GM21423 (cell line): Measurements from ENCODE around the gene CAPN15.
"Not testable (repeated sequence)": the region's sequence is repeated elsewhere in the genome, so short reads cannot be mapped to it uniquely, and the experiment has no call there.

Experiments used
- ATAC-seq: cut with Tn5 transposase; IDR thresholded peaks from one replicate; pipeline ENCODE4 v1.9.1; 2021; ENCODE audit warnings: mild to moderate bottlenecking, moderate library complexity; ENCODE audit not compliant: unreplicated experiment

Gene CAPN15

DNA sequence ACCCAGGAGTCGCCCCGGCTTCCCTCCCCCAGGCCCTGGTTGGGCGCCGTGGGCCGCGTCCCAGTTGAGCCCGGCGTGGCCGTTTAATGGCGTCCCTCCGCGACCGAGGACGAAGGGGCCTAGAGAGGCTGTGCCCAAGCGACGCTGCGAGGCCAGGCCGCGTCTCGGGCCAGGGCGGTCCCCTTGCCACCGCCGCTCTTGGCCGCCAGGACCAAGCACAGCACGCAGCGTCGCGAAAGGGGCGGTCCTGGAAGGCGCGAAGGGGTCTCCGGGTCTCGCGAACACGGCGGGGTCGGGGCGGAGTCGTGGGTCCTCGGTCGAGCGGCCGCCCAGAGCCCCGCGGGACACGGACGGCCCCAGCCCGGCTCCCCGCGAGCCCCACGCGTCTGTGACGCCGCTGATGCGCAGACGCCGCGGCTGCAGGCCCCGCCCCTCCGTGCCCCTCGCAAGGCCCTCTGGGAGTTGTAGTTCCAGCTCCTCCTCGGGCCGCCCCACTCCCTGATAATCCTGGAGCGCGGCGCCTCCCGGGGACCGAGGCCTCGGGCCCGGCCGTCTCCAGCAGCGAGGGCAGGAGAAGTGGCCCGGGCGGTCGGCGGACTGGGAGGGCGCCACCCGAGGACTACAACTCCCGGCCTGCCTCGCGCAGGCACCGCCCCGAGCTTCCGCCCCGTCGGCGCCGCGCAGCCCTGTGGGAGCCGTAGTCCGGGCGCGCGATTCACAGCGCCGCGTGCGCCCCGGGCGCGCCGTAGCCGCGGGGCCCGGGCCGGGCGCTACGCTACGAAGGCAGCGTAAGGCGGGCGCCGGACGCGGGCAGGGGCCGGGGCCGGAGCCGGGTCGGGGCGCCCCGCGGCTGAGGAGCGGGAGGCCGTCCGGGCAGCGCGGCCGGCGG is at the start of gene CAPN15:
TSS of gene CAPN15 (plus strand) at position 698 of the 889 bp plus-strand sequence. CDS start 19,127 bp downstream, outside the sequence.
- peak; percentile 71 for ATAC-seq

GRCh38 chr16:478287-478686 is 49.2 kb upstream of the CAPN15 start:
- ATAC-seq = not testable (repeated sequence)

- no peak for ATAC-seq
Measured at GRCh38 chr16:482468-483185, 44.9 kb upstream of the CAPN15 start.

- ATAC-seq = no peak
Measured at GRCh38 chr16:483341-484075, 44.0 kb upstream of the CAPN15 start.

GRCh38 chr16:489606-490005 is 37.9 kb upstream of the CAPN15 start:
- ATAC-seq = no peak

DNA sequence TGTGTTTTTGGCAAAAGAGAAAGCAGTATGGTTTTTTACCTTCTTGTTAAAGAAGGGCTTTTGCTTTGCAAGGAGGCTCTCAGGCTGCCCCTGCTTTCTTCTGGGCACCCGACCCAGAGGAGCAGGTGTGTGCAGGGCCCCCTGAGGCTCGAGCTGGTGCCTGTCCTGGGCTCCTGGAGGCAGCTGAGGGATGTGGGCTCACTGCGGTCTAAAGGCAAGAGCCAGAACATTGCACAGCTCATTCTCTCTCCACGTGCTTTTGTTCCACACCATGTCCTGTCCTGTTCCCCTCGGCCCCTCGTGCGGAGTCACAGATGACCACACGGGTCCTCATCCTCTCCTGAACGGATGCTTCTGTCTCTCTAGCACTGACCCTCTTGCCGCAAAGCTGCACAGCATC is 36.7 kb upstream of the CAPN15 start:
- ATAC-seq = no peak

DNA sequence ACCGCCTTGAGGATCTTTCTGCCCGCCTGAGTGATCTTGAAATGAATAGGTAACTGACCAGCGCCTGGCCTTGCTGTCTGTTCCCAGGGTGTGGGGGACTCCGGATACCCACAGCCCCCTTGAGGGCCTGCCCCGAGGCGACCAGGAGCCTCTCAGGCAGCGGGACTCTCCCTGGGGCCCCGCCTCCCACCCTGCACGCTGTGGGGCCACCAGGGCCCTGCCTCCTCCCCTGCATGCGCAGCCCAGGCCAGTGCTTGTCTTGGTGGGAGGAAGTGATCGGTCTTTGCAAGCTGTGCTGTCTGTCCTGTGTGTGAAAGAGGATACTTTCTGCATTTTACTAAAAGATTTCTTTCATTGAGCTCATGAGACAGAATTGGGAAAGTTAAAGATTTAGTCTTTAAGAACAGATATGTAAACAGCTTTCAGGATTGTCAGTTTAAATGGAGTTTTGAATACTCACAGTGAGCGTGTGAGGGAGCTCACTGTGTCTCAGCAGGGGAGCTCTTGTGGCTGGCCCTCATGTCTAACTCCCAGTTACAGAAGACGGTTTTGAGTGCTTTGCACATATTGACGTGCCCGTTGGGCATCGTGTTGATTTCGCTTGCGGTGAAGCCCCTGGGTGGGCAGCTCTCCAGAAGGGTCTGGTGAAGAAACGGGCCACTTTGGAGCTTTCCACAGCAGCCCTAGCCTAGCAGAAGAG is 36.1 kb upstream of the CAPN15 start:
- no peak for ATAC-seq

- ATAC-seq = no peak
Measured at GRCh38 chr16:492211-492875, 35.2 kb upstream of the CAPN15 start.

DNA sequence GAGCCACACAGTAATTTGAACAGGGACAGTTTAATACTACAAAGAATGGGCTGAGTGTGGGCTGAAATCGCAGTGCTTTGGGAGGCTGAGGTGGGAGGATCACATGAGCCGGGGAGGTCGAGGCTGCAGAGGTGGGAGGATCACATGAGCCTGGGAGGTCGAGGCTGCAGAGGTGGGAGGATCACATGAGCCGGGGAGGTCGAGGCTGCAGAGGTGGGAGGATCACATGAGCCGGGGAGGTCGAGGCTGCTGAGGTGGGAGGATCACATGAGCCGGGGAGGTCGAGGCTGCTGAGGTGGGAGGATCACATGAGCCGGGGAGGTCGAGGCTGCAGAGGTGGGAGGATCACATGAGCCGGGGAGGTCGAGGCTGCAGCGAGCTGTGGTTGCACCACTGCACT is 32.8 kb upstream of the CAPN15 start:
- not testable (repeated sequence) for ATAC-seq

DNA sequence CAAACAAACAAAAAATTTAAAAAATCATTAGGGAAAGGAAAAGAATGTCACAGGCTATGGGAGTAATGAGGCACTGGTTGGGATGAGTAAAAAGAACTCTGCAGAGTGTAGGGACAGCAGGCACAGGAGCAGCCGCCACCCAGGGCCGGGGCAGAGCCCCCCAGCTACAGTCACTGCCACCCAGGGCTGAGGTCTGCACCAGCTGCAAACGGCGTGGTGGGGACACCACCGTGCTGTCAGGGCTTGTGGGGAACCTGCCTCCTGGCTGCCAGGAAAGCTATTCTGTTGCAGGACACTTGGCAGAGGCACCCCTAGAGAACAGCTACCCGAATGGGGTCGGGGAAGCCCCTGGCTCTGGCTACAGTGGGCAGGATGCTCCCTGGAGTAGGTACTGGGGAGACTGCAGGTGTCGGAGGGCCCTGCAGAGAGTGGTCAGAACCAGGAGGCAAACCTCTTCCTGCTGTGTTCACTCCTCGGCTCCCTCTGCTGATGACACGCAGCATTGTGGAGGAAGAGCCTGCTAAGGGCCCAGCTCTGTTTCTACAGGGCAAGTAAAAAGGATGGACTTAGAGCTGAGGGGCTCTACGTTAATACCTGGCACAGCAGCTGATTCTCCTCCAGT is 32.3 kb upstream of the CAPN15 start:
- ATAC-seq = no peak

- no peak for ATAC-seq
Measured at GRCh38 chr16:496097-496886, 31.2 kb upstream of the CAPN15 start.

DNA sequence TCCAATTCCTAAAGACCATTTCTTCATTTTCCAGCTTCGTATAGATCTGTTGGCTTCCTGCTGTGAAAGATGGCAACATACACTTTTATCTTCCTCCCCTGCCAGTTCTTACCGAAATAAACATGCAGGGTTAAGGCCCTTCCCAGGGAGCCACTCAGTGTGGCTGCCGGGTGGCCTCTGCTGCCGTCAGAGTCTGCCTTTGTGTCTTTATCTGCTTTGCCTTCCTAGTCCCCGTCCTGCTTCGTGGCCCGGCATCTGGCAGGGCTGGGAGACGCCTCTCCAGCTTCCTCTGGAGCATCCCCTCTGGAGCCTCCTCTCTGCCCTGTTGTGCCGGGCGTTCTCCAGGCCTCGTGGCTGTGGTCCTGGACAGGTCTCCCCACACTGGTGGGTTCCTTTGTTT is 30.3 kb upstream of the CAPN15 start:
- ATAC-seq = no peak

DNA sequence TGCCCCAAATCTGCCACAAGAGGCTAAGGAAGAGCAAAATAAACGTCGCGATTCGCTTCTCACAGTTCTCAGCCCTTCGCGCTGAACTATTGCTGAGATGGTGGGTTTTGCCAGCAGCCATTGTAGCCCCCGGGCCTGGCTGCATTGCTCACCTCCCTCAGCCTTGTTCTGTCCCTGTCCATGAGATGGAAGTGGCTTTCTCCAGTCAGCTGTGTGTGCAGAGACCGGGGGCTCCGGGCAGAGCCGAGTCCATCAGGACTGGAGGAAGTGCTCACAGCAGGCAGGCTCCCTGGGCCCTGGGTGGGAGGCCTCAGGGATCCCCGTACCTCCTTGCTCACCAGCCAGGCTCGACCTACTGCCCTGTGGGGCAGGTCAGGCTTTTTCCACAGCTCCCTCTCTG is 27.6 kb upstream of the CAPN15 start:
- ATAC-seq = no peak

DNA sequence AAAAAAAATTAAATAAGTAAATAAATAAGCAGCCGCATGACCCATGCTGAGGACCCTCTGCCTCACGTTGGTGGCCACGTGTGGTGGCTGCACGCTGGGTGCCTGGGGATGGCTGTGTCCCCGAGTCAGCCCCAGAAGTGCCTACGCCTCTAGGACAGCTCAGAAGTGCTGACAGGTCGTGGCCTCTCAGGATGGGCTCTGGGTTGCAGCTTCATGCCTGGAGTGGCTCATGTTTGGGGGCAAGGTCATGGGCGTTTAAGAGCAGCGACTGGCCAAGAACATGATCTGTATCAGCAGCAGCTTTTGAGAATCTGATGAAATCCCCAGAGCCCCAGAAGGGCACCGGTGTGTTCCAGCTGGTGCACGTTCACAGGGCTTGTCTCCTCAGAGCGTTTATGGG is 26.8 kb upstream of the CAPN15 start:
- ATAC-seq = no peak

- ATAC-seq = no peak
Measured at GRCh38 chr16:502179-502943, 25.2 kb upstream of the CAPN15 start.

GRCh38 chr16:503150-504071 is 24.1 kb upstream of the CAPN15 start:
- no peak for ATAC-seq
